HG03432 (cell line): ENCODE data around the gene SMG6.
A peak's percentile ranks its signal among the peaks of the same experiment; 100 is the strongest.

Source experiments
- ATAC-seq: cut with Tn5 transposase; IDR thresholded peaks from one replicate; pipeline ENCODE4 v1.9.1; 2021; ENCODE audit warnings: mild to moderate bottlenecking, moderate library complexity; ENCODE audit not compliant: unreplicated experiment

SMG6 gene

GRCh38 chr17:2110436-2110835, 193.1 kb downstream of the SMG6 start:
- no peak for ATAC-seq

GRCh38 chr17:2108170-2108569, 195.4 kb downstream of the SMG6 start:
- ATAC-seq: no peak

GRCh38 chr17:2107506-2107905, 196.1 kb downstream of the SMG6 start:
- ATAC-seq: no peak

GRCh38 chr17:2107050-2107449, 196.5 kb downstream of the SMG6 start:
- ATAC-seq: no peak

- ATAC-seq: no peak
These were observed 197.2 kb downstream of the SMG6 start for GRCh38 chr17:2106308-2106955.

DNA sequence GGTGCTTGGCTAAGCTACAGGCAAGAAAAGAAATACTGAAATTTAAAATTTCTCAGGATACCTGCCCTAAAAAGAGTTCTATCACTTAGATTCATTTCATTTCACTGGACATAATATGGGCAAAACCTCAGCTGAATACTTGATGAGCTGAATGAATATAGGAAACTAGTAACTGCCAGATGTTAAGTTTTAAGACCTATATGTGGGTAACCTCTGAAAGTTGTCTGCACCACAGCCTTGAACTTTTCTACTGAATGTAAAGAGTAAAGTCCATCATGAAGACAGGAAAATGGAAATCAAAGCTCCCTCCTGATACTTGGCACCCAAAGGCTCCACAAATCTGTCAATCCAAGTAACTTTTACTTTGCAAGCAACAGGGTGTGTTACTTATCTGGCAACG, 197.9 kb downstream of the SMG6 start:
- no peak for ATAC-seq

- ATAC-seq: no peak
These were observed 200.4 kb downstream of the SMG6 start for GRCh38 chr17:2102931-2103809.

DNA sequence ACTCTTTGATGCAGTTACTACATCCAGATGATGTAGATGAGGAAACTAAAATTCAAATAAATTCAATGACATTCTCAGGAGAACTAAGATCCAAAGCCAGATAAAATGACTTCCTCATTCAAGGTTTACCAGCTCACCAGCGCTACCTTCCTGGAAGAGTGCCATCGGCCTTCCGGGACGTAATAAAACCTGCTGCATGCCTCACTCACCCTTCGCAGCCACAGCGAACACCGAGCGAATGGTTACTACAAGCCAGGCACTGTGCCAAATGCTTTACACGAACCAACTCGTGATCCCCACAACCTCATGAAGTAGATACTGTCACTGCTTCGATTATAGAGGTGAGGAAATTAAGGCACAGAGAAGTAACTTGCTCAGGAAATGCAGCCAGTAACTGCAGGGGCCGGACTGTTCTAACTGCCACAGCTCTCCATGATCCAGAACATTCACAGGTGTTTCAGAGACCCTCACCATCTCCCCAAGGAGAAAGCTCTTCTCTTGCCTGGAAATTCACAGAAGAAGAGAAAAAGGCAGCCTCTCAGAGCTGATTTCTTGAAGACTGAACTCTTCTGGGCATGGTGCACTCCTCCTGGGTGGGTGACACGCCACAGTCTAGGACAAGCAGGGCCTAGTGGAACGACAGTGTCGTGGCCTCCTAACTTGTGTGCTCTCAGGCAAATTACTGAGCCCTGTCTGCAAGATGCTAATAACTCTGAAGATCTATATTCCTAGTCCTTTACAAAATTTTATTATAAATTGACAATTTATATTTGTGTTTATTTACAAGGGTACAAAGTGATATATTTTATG, 201.9 kb downstream of the SMG6 start:
- no peak for ATAC-seq

- no peak for ATAC-seq
These were observed 208.1 kb downstream of the SMG6 start for GRCh38 chr17:2095536-2095910.

DNA sequence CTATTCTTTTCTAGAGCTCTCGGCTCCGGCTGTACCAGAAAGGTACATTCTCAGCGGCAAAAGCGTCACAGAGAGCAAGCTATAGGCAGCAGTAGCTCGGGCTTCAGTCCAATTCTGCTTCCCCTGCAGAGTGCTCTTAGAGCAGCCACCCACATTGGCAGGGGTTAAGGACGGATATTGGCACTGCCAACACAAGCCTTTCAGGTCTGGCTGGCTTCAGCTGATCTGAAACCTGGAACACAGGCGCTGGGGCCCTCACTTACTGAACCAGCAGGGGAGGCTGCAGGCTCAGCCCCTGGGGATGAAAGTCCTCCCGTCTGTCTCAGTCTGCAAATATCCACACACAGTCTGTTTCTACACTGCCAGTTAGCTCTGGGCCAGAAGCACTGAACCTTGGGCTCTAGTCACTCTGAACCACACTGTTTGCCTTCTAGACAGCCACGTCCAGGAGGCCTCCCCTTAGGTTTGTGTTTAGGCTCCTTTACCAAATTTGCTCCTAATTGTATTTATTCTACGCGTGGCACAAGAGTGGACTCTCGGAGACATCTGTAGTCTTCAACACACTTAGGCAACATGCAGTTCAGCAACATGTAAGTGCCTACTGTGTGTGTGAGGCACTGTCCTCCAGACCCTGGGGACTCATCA, 208.6 kb downstream of the SMG6 start:
- no peak for ATAC-seq

DNA sequence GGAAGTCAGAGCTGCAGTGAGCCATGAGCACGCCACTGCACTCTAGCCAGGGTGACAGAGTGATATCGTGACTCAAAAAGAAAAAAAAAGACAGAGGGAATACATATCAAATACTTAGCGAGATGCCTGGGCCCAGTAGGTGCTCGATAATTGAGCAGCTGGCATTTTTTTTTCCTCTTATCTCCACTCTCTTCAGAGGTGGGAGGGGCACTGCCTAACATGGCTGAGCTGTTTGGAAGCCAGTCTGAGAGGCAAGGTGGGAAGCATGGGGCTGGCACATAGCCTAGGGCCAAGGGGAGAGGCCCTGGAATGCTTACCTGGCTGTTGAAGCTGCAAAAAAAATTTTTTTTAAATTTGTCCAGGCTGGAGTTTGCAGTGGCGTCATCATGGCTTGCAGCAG, 210.2 kb downstream of the SMG6 start:
- no peak for ATAC-seq

DNA sequence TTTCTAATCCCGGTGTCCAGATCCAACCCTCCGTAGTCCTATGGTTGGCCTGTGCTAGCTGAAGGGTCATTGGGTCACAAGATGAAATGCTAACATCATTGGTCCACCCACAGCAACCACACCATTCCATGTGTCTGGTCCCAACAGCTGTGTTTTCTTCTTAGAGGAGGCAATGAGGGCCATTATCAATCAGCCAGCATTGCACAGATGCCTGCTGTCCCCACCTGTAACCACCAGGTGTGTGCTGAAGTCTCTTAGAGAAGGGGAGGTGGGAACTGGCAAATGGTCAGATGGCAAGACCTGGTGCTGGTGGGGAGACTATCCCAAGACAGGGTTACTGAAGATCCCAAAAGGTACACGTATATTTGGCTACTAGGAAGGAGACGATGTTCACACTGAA, 211.3 kb downstream of the SMG6 start:
- no peak for ATAC-seq

GRCh38 chr17:2090804-2091534, 212.6 kb downstream of the SMG6 start:
- no peak for ATAC-seq

DNA sequence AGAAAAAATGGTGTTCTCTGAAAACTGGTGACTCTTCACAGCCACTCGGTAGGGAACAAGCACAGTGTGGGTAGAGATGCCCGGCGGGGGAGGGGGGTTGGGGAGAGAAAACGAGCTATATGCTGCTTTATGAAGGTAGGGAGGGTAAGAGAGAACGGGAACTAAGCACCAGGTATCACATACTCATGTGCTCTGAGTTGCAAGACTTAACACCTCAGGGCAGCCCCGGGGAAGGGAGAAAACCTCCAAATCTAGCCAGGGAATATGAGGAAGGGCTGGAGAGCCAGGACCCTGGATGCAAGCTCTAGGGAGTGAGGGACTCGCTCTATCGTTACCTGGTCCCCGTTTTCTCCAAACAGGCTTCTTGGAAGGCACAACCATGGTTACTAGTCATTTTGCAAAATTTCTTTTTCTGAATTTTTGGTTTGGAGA, 213.4 kb downstream of the SMG6 start:
- no peak for ATAC-seq

DNA sequence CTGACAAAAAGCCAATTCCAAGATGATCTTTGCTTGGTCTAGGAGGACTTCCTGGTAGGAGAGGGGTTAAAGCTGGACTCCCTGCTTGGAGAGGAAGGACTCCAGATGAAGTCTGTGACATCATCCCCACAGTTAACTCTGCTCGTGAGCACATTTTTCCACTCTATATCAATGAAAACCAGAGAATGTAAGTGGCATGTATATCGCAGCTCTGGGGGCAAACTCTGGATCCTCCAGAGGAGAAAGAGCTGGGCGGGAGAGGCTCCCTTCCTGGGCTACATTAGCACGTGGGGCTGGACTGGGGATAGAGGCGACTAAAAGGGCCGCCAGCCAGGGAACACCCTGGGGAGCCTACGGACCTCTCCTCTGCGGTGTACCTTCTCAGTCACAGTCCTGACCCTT, 214.6 kb downstream of the SMG6 start:
- peak; percentile 24 for ATAC-seq

- ATAC-seq: peak; percentile 37
These were observed 215.9 kb downstream of the SMG6 start for GRCh38 chr17:2087597-2088211.

DNA sequence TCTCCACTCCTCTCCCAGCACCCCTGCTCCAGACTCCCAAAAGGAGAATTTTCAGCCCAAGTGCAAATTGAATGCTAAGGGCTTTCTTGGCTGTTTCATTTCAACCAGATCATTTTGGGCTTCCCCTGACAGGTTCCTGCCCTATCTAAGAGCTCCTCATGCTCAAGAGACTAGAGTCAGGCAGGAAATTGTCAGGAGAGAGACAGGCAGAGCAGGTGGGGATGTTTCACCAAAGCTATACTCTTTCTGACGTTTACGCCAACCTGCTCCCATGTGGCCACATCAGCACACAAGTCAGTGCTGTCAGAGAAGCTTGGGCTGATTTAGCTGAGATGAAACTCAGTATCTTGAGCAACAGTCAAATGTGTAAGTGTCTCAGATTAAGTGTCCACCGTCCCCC, 217.3 kb downstream of the SMG6 start:
- ATAC-seq: no peak

DNA sequence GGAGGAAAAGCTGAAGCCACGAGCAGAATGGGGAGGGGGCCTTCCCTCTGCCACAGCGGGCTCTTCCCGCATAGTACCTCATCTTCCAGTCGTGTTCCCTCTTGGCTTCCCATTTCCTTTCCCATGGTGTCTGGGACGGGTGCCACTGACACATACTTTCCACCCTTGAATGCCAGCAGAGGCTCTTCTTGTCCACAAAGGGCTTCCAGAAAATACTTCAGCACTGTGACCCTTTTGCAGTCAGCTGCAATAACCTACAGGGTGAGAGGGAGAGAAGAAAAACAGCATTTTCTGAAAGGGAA, 218.0 kb downstream of the SMG6 start:
- no peak for ATAC-seq

DNA sequence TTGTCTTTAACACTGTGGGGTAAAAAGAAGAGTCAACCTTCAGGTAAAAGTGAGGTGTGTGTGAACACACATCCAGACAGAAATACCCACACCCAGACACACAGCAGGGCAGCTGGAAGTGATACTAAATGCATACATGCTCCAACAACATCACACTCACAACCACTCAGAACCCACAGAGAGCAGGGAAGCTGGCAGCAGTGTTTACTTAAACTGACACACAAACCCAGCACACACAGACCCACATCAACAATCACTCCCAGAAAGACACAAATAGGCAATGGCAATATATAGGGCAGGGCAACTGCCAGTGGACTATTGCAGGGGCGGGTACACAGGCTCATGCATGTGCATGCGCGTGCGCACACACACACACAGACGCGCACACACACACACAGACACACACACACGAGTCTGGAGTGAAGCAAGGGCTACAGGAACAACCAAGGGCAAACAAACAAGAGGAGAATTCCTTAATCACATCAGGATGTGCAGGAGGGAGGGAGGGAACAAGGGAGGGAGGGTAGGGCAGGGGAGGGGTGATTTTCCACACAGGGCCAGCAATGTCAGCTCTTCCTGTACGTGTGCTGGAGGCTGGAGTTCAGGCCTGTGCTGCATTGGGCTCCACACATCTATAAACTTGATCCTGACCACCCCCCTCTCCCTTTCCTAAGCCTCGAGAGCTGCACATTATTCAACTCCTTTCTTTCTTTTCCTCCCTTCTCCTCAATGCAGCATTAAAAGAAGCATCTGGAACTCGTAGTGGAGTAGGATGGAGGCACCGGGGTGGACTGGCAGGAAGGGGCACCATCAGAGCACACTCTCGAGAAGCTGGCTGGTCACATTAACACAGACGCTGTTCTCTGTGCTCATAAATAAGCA, 218.6 kb downstream of the SMG6 start:
- ATAC-seq: no peak
